GM04503 (cell line): ENCODE results near the gene MDGA2.

Source experiments
- DNase-seq: peaks from one replicate; pipeline ENCODE4 v3.0.0-alpha.2; 2012; ENCODE audit warnings: low read depth

The MDGA2 gene

DNA sequence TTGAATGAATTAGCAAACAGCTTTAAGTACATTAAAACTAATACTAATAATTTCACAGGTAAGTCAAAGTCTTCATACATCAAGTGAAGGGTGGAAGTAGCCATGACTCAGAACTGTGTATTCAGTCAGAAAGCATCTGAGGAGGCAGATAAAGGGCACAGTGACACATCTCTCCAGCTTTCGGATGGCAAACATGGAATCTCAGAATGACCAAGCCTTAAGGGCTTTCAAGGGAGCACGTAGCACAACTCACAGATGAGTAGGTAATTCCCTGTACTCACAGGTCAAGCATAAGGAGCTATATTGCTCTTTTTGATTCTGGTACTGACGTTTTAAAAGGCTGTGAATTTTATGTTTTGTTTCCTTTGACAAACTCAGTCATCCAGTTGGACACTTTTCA is 56.0 kb downstream of the MDGA2 start:
- no peak for DNase-seq

DNA sequence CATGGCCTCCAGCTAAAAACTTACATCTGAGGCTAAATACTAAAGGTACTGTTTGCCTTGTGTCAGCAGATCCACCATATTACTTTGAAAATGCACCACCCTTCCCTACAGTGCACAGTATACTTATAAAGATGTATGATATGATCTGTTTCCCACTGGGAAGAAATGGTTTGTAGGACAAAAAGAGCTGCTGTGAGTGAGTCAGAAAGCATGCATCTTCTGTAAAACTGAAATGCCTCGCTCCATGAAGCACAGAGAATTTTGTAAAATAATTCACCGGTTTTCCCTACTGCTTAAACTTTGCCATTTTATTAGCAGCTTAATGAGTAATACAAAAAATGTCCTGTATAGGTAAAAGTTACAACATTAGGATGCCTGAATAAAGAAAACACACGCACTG is 68.8 kb downstream of the MDGA2 start:
- no peak for DNase-seq

DNA sequence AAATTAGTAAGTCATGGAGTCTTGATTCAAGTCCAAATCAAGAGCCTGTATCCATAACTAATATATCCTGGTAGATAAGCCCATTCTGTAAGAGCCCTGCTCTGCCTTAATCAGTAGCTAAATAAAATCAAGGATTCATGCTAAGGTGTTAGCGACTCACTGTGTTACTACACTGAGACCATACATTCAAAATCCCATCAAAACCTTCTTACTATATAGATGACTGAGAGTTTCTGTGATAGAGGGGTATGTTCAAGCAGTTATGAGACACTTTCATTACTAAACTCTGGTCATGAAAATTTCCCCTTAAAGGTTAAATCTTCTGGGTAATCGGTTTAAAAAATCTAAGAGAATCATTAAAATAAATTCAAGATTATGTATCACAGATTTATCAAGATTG is 78.5 kb downstream of the MDGA2 start:
- DNase-seq = no peak

DNA sequence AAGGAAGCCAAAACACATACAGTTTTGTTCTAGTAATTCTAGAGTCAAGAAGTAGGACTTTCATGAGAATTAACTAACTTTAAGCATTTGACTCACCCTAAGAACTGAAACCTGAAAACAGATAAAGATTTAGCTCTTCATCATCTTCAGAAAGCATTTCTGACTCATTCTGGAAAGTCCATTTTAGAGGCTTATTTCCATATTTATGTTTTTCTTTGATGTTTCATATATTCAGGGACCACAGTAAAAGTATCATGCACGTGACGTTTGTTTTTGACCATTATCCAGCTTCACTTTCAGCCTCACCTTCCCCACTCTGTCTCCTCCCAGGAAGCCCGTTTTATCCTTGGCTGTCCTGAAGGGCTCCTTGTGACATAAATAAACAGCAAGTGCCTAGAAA is 79.2 kb downstream of the MDGA2 start:
- no peak for DNase-seq

DNA sequence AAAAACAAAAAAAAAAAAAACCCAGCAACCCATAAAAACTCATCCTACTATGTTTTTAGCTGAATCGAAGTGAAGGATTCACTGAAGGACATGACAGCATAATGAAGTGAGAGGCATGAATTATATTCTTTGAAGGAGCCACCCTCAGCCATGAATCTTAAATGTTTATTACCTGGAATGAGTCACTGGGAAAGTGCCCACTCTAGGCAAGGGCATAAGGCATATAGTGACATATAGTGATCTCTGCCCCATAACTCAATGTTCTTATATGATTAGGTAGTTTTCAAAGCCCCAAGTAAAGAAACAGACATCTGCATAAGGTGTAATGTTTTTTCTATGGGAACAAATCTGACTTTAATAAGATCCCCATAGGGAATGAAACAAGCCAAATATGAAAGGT is 79.9 kb downstream of the MDGA2 start:
- no peak for DNase-seq

DNA sequence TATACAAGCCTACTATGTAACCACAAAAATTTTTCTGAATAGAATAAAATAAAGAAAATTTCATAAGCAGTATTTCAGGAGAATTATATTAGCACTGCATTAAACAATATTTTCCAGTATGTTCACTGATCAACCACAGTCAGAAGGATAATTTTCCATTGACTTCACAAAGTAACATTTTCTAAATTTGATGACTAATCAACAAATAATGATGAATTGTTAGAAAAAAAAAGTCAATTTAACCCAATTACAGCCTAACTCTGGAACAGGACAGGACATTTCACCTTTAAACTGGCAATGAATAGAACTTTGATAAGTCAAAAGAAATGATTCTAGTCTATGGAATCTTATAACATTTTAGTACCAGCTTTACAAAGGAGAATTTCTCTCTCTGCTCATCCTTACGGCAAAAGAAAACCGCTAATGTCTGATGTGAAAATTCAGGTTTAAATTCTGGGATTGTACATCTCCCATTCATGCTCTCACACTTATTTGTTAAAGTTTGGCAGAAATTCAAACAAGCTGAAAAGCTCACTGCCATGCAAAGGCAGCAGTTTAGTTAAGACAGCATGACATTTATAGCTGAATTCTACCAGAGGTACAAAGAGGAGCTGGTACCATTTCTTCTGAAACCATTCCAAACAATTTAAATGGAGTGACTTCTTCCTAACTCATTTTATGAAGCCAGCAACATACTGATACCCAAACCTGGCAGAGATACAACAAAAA is 84.5 kb downstream of the MDGA2 start:
- DNase-seq = no peak

DNA sequence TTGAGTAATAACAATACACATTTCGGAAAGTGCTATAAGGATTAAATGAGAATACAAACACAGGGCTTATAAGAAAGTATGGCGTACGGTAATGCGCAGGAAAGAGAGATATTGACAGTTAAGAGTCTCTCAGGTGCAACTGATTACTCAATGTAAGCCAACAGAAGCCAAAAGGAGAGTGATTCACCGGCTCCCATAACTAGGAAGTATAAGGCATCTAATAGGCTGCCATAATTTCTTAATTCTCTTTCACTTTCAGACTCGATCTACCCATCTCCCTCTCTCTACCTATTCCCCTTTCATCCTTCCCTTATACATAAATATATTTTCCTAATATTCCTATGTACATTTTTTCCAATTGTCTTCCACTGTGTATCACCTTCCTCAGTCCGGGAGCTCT is 90.0 kb downstream of the MDGA2 start:
- no peak for DNase-seq

DNA sequence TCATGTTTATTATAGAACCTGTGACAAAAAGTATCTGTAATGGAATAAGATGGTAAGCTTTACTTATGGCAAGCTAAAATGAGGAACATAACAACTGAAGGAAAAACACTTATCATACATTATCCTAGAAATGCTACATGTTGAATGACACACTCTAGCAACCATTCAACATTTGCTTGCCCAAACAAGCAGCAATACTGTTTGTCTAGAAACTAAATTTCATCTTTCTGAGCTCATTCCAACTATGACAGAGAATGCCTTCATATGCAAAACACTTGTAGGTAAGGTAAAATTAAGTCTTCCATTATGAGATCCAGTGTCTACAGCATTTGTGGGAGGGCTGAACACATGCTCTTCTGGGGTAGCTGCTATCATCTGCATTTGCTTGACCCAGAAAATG is 108.1 kb downstream of the MDGA2 start:
- DNase-seq = no peak

DNA sequence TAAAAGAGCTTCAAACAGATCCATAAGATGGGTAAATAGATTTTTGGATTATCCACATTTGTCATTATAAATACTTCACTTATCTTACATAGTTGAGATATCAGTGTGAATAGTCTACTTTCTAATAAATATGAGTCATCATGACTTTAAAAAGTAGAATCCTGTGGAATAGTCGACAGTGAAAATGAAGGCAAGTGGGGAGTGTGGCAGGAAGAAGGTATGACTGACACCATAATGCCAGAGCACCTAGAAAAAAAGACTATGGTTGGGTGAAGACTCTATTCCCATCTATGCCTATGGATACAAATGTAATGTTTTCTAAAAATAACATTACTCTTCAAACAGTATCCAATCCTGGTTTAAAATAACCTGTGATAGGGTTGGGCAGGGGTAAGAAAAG is 117.5 kb downstream of the MDGA2 start:
- no peak for DNase-seq

DNA sequence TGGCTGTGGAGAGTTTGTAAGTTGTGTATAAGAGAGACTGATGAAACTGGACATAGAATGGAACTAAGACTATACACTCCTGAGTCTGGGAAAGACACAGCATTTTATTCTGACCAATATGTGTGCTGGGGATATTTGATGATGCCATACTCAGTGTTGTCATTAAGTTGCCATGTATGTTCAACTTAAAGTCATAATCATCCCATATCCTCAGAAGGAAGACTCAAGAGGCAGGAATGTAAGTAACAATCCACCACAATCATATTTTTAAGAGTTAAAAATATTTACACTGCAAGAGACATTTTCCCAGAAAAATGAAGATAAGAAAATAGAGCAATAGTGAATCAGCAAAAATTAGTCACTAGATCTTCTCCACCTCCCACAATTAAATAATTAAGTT is 120.1 kb downstream of the MDGA2 start:
- no peak for DNase-seq

DNA sequence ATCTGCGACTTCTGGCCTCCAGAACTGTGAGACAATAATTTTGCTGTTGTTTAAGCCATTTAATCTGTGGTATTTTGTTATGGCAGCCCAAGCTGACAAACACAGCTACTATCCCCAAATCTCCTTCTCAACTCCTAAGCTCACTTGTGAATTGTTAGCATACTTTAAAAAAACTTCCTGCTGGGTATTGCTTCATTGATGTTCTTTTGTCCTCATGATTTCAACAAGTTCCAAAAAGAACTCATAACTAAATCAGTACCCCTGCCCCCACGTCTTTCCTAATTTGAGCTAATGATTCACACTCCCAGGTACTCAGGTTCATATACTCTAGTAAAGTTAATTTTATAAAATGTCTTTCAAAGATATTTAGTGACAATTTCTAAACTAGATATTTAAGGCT is 125.5 kb downstream of the MDGA2 start:
- DNase-seq = no peak

DNA sequence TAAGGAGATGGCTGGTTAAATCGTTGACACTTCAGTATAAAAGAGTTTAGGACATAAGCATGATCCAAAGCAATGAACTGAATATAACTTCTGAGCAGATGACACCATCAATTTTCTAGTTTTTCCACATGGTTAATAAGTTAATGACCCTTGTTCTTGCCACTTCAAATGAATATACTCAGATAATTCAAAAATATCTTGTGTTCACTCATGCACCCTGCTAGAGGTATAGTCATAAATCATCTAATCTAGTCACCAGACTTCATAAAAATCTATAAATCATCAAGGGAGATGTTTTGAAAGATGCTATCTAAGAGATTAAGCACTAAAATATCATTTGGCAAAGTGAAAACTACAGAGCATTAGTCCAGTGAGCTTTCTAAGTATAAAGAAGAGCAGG is 131.9 kb downstream of the MDGA2 start:
- DNase-seq = no peak

DNA sequence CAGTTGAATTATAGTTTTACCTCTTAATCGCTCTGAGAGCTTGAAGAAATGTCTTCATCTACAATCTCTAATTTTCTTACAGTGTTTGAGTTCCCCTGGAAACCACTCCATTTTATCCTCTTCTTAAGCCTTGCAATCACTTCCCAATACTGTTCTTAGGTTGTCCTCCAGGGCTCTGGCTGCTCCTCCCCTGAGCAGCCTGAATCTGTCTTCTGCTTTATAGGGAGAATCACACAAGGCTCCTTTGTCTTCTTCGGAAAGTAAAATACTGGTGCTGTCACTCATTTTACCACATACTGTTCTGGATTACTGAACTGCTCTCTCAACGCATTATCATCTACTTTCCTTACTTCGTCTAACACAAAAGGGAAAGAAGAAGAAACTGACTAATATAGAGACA is 133.7 kb downstream of the MDGA2 start:
- no peak for DNase-seq

DNA sequence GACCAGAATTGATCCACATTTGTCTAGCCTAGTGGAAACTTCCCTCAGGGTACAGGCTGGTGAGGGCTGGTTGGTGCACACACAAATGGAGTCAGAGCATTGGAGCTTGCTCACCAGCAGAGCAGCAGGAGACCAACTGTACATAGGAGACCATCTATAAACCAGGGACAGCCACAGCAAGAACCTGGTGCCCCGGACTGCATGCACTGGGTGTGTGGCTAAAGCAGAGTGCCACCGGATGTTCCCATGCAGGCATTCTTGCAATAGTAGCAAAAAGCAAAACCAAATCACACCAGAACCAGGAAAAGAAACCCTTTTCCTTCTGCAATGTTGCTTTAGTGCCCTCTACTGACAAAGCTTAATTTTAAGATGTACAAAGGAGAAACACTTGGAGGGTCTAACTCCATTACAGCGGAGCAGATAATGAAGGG is 136.4 kb downstream of the MDGA2 start:
- no peak for DNase-seq

DNA sequence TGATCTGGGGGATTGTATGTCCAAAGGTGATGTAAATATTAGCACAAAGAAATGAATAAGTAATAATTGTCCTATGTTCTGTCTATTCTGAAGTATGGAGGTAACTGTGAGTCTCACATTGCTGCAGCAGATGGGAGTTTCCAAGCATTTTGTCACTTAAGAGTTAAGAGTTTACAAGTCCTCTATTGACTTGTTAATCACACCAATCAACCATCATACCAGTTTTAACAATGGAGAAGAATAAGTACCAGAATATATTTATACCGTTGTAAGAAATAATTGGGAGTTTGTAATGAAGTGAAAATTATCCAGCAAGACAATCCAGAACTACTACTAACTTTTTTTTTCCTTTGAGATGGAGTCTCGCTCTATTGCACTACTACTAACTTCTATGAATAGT is 139.1 kb downstream of the MDGA2 start:
- DNase-seq = no peak

DNA sequence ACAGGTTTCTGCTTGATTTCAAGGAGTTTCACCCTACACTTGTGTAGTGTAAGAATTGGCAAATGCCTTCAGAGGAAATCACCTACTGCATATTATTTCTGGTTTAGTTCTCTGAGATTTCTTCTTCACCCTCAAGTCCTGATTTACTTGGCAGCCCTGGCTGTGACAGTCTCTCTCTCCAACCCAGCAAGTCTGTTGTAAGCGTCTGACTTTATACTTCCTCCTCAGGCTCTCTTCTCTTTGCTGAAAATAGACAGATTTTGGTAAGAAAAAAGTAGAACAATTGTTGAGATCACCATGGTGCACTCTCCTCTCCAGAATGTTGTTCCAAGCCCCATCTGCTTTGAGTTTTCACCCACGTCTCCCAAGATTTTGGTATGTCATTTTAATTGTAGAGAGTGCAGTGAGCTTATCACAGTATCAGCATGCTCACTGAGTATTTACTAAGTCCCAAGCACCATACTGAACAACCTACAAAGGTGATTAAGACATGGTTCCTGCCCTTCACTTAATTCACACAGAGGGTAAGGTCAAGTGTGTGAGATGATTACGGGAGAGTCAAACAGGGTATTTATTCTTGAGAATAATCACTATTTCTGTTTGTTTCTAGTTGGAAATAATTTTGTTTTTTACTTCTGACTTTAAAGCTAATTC is 148.7 kb downstream of the MDGA2 start:
- DNase-seq = no peak

DNA sequence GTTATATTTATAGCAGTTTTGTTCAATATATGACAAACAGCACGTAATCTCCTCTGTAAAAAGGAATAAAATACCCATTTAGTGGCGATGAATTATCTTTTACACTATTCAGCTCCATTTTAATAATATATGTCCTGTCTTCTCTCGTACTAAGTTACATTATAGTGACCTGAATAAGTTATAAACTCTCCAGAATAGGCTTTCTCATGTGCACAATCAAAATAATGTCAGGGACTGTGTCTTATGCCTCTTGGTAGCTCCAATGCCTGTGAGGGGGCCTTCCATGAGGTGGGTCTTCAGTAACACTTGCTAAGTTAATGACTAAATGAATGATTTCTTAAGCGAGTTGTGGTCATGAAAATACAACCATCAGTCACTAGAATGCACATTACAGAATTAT is 150.9 kb downstream of the MDGA2 start:
- no peak for DNase-seq

DNA sequence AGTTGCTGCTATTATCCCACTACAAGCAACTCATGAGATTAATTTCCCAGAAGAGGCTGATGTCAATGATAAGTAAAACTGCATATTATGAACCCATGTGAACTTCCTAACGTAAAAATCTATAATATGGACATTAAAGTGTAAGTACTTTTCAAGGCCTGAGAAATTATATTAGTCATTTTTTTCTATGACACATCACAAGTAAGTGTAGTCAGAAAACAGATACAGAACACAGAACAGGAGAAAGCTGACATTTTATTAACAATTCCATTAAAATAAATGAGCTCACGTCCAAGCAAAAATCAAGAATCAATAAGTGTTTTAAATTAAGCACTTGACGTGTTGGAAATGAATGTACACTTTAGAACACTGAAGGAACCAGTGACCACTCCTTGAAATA is 155.0 kb downstream of the MDGA2 start:
- no peak for DNase-seq

DNA sequence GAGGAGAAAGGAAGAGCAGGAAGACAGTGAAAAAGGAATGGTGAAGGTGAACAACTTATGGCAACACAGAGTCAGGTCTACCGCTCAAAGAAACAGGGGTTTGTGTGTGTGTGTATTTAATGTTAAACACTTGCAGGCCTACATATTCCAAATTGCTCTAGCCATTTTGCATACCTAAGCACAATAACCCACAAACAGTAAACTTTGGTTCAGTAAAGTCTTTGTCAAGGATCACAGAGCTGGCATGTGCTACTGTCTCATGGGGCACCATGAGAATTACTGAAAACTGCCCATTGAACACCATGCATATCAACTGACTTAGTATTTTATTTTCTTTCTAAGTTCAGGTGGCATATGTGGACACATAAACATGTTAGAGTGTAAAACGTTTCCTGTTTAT is 163.6 kb downstream of the MDGA2 start:
- DNase-seq = no peak

DNA sequence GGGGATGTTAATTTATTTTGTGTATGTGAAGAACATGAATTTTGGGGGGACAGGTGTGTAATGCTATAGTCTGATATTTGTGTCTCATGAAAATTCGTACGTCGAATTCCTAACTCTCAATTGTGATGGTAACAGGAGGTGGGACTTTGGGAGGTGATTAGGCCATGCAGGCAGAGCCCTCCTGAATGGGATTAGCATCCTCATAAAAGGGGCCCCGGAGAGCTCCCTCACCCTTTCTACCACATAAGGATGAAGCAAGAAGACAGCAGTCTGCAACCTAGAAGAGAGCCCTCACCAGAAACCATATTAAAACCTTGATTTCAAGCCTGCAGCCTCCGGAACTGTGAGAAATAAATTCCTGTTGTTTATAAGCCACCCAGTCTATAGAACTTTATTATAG is 165.4 kb downstream of the MDGA2 start:
- DNase-seq = no peak

DNA sequence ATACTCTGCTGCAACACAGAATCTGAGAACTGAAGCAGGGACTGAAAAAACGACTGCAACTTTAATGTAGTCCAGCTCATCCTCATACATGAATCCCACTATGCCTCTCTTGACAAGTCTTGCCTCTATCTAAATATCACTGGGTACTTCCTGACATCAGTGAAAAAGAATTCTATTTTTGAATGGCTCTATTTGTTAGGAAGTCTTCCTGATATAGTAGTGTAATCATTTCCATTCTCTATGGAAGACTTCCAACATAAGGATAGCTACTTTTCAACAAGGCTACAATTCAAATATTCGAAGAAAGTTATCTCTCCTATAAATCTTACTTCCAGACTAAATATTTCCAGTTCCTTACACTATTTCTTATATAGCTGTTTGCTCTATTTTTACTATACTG is 167.5 kb downstream of the MDGA2 start:
- DNase-seq = no peak

DNA sequence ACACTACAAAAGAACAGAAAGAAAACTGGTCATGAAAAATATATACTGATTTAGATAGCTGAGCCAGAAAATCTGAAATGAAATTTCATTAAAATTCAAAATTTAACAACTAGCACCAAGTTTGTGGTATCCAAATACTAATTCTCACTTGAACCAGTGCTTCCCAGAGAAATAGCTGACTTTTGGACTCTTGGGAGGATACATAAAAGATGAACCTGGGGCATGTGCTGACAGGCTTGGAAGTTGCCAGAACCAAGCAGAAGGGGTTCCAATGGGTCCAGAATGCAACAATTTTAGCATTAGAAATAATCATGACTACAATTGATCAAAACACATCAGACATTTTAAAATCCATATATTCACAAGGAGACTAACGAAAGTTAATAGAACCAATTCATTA is 175.0 kb downstream of the MDGA2 start:
- no peak for DNase-seq

DNA sequence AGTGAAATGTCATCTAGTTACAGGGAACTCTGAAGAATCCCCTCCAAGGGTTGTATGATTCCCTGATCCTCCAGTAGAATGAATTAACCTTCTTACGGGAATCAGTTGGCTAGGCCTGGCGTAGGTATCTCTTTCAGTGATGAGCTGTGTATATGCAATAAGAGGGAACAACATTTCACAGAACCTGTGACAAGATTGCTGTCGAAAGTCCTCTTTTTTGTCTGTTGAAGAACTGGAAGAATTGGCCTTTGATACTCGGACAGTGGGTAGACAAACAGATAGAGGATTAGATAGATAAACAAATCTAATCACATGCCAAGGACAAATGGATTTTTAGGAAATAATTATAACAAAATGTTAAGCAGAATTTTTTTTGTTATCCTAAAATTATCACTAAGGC is 184.6 kb downstream of the MDGA2 start:
- DNase-seq = no peak

DNA sequence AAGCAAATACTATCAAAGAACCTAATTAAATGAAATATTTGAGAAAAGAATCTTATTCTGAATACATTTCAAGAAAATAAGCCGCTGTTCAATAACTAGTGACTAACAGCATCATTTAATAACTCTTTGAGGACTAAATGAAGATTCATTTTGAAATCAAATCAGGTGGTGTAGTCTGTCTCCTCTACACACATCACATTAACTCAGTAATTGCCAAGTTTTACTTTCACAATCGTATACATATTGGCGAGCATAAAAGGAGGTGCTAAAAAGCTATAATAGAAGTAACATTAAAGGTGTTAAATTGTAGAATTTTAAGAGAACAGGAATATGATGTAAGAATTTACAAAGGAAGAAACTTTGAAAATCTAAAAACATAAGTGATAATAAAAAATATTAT is 185.1 kb downstream of the MDGA2 start:
- no peak for DNase-seq
